H4 (cell line): ENCODE results near the gene EEF1A2. TPM values are rescaled to one million over a fixed set of nuclear protein-coding genes. Genes with fewer than 3 reads are reported as not detected.

Experiments
- DNase-seq: peaks from one replicate; pipeline ENCODE4 v3.0.0-alpha.2; 2015; ENCODE audit warnings: low spot score
- total RNA-seq: library from RNA; depleted of rRNA; stranded (reverse); fragments of >200 nt; shearing (Covaris generic); gene quantifications from 2 replicates; pipeline ENCODE4 v1.2.3, GENCODE V29; 2014

The EEF1A2 gene
- total RNA-seq, 1 experiment from 2014 or later = 181 TPM

DNA sequence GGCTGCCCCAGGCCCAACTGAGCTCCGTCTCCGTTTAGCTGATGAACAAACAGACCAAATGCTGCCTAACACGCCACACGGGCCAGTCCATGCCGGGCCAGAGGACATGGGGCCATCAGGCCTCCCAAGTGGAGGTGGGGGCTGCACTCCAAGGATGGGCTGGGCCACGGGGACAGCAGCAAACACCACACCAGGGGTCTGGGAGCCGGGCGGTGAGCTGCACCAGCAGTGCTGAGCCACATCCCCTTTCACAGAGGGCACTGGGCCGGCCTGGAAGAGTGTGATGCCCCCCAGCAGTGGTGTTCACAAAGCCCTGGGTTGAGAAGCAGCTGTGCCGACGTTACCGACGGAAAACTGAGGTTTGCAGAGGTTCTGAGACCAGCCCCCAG is 29.2 kb downstream of the EEF1A2 start:
- DNase-seq = no peak

DNA sequence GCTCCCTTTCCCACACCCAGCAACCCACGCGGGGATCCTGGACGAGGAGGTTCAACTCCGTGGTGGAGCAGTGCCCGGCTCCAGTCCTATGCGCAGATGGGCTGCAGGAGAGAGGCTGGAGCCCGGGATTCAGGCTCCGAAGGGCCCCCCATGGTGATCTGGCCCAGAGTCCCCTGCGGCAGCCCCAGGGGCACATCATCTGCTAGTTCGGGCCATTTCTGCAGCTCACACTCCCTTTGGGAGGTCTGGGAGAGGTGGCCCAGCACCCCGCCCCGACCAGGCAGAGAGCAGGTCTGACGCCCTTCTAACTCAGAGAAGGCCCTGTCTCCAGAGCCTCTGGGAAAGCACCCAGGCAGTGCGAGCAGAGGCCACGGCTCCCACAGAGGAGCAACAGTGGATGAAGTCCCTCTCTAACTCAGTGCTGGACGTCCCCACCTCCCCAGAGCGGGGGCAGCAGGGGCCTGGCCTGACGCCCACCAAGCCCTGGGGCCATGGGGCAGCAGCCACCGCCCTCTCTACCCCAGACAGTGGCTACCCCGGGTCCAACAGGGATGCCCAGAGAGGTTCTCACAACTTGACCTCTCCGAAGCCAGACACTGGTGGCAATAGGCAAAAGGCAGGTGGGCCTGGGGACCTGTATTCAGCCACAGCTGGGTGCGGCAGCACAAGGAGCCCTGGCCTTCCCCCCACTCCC is 29.7 kb downstream of the EEF1A2 start:
- DNase-seq = no peak

DNA sequence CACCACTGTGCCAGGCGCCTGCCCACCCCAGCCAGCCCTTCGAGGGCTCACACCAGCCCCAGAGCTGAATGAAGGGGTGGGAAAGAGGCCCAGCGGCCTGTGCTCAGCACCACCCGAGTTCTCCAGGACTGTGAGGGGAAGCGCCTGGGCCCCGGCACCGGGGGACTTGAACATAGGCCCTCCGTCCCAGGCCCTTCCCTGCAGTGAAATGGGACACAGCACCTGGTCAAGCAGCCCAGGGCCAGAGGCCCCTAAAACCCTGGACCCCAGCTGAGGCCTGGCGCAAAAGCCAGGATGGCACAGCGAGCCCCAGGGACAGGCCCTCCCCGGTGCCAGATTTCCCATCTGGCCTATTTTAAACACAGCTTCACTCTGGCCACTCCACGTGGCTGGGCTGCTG is 30.5 kb downstream of the EEF1A2 start:
- DNase-seq = no peak

DNA sequence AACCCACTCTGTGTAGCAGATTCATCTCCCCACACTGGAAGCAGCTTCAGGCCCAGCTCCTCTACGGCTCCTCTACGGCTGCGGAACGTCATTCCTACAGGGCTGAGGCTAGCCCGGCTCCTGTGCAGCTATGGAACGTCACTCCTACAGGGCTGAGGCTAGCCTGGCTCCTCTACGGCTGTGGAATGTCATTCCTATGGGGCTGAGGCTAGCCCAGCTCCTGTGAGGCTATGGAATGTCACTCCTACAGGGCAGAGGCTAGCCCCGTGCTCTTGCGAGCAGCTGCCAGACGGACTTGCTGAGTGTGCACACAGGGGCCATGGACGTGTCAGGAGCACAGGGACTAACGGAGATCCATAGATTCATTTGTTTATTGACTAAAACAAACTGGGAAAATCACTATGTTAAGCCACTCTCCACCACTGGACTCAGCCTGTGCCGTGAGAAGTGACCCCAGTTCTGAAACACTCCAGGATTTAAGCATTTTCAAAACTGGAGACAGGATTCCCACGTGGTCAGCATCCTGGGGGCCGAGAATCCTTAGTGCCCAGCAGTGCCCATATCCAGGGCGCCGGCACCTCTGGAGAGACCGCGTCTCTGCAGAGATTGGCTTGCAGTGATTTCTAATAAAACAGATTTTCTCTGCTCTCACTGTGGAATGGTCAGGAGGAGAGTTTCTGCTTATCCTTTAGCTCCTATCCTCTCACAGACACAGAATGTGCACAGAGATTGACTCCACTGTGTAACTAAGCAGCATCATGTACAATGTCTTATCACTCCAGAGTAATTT is 31.4 kb downstream of the EEF1A2 start:
- no peak for DNase-seq

DNA sequence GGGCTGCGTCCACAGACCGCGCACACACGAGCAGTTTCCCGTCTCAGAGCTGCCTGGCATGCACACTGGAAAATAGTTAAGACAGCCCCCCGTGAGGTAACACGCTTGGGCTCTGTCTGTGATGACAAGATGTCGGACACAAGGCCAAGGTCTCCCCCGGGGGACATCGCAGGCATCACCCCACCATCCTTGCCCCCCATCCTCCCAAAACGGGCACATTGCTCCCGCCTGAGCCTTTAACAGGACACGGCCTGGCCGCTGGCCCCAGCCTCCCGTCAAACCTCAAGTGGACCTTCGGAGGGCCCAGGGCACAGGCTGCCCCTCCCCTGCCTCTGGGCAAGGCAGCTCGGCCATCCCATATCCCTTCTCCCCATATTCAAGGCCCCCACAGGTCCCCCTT is 32.0 kb downstream of the EEF1A2 start:
- no peak for DNase-seq

DNA sequence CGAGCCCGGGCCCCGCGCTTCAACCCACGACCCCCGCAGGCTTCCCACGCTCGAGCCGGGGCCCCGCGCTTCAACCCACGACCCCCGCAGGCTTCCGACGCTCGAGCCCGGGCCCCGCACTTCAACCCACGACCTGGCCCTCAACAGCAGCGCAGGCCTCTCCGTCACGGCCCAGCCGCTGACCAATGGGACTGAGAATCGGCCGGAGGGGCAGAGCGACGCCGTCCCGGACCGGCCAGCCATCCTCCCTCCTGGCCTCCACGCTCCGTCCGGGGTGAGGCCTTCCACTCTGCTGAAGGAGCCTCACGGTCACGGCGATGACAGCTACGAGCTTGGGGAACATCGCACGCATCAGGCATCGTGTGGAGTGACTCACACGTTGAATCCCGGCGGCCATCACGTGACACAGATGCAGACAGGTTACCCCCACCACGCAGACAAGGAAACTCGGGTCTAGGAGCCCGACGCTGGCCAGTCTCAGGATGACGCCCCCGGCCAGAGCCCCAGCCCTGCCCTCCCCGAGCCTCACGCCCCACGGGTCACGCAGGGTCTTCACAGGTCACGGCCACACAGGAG is 32.5 kb downstream of the EEF1A2 start:
- no peak for DNase-seq

DNA sequence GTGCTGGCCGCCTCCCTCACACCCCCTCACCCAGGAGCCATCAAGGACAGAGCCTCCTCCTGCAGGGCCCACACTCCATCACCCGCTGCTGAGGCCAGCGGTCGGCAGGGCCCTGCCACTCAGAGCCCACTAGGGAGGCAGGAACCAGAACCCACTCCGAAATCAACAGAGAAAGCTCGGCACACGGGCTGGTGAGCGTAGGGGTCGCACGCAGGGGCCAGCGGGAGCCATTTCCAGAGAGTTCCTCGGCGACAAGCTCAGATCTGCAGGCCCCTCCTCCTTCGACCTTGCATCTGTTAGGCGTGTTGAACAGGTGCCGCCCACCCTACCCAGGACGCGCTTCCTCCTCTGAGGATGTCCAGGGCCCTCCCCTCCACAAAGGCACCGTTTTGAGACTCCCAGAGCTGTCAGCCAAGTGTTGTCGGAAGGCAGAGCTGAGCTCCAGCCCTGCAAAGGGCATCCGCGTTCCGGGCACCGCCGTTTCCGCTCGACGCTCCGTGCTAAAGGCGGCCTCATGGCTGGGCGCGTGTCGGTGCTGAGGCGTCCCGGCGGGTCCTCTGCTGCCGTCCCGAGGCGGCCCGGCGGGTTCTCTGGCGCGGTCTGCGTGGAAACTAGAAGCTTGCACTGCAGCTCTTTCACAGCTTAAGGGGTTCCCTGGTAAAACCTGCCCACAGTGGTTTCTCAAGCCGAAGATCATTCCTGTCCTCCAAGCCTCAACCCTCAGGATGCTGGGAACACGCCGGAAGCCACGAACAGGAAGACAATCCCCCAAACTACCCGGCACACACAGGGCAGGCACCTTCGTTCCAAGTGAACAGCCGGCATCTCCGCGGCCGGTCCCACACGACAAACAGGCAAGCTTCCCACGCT is 33.3 kb downstream of the EEF1A2 start:
- no peak for DNase-seq

DNA sequence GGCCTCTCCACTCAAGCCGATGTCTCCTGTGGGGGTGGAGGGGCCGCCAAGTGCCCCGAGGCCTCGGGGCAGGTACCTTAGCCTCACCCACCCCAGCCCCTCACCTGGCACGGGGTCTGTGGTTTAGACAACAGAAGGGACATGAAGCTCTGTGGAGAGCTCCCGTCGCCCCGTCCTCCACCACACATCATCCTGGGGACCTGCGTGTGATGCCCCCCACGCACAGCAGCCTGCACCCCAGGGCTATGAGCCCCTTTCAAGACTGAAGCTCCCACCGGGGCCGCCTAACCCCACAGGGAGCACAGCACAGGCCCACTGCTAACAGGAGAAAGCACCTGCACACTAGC is 34.6 kb downstream of the EEF1A2 start:
- no peak for DNase-seq

DNA sequence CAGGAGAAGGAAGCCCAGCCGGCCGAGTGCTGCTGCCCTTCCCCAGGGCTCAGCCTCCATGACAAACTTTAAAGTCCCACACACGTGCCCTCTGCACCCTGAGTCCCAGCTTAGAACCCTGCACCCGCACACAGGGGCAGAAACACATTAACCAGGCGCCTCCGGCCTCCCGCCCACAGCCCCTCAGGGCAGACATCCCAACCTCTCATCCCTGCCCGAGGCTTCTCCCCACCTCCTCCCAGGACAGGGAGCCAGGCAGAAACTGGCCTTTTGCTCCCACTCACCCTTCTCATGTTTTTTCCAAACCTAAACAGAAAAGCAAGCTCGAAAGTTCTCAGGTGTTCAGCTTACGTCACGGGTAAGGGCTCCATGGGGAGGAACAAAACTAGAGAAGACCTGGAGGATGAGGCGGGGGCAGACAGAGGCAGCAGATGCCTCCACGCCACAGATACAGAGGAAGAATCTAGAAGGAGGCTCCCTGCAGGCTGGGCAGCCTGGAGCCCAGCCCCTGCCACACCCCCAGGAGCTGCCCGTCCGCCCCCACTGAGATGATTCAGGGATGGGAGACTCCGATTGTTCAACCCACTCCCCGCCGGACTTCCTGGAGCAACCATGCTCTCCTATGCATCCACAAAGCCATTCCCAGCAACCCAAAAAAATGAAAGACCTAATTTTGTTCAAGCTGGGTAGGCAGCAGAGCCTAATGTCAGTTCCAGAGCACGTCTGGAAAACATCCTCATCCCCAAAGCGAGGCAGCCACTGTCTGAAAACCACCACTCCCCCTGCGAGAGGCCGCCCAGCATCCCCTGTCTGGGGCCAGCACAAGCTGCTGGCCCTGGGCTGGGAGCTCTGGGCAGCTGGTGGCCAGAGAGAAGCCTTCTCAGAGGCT is 35.2 kb downstream of the EEF1A2 start:
- DNase-seq = no peak

DNA sequence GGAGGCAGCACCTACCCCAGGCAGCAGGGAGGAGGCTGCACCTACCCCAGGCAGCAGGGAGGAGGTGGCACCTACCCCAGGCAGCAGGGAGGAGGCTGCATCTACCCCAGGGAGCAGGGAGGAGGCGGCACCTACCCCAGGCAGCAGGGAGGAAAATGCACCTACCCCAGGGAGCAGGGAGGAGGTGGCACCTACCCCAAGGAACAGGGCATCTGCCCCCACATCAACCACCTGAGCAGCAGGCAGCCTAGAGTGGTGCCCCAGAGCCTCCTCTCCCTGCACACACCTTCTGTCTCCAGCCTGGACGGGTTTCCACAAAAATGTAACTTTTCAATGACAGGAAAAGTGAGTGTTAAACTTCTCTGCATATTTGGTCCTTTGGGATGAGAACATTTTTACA is 36.6 kb downstream of the EEF1A2 start:
- no peak for DNase-seq

DNA sequence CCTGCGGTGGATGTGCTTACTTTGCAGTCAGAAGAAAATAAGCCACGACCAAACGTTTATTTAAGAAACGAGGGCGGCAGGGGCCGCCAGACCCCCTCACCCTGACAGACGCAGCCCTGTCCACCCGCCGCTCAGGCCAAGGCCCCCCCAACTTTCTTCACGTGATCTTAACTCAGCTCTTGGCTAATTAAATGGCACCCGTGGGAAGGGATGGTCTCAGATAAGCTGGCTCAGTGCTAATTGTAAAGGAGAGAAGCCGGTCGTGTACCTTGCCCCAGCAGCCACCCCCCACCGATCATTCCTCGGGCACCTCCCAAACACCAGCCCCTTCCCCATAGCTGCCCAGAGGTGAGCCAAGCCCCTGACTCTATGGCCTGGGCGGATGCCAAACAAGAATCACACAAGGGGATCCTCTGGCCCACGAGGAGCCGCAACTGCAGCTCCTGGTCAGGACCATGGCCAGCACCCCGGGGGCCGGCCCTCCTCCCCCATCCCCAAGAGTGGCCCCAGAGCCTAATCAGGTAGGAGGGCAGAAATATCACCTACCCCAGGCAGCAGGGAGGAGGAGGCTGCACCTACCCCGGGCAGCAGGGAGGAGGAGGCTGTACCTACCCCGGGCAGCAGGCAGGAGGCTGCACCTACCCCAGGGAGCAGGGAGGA is 37.6 kb downstream of the EEF1A2 start:
- no peak for DNase-seq

DNA sequence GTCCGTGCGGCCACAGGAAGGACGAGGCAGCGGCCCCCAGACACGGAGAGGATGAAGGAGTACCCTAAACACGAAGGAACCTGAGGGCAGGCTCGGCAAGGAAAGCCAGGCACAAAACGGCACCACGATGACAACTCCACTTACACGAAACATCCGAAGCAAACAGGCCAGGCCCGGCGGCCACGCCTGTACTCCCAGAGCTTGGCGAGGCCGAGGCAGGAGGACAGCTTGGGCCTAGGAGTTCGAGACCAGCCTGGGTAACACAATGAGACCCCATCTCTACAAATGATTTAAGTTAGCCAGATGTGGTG is 39.9 kb downstream of the EEF1A2 start:
- no peak for DNase-seq

DNA sequence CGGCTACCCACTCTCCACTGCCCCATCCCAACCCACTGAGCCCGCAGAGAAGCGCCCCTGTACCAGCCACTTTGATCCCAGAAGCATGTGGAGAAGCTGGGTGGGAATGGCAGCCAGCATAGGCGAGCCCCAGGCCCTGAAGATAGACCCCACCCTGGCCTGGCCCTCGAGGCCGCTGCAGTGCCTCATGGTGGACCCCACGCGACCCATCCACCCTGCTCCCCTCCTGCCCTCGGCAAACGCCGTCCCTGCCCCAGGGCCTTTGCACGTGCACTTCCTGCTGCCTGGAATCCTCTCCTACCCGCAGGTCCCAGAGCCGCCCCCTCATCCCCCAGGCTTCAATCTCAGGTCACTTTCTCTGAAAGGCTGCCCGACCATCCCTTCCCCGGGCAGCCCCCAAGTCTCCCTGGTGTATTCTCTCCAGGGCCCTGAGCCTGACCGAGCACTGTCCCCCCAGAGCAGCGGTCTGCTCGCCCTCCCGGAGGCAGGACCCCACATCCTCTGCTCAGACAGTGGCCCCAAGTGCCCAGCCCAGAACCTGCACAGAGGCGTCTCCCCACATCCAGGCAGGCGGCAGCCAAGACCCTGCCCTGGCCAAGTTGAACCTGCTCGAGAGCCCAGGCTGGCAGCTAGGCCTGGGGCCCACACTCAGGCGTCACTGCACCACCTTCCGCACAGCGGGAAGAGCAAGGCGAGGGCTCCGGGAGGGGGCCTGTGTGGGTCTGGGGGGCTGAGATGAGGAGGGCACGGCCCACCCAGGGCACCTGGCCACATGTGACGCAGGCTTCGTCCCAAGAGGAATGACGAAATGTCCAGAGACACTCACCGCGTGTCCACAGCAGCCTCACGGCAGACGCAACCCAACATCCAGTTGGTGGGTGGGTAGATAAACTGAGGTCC is 40.5 kb downstream of the EEF1A2 start:
- DNase-seq = no peak

DNA sequence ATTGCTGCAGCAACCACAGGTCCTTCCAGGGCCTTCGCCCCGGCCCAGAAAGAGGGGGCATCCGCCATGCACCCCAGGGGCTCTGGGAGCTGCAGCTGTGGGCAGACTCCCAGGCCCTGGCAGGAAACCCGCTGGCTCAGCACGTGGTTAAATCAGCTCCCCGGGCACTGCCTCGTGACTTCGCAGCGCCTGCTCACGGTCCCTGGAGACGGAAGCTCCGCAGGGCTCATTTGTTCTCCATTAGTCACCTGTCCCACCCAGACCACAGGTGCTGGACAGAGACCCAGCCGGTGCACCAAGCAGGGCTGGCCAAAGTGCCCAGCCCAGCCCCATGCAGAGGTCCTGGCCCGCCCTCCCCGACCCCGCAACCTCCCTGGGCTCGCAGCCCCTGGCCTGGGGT is 41.1 kb downstream of the EEF1A2 start:
- peak; percentile 54 for DNase-seq

DNA sequence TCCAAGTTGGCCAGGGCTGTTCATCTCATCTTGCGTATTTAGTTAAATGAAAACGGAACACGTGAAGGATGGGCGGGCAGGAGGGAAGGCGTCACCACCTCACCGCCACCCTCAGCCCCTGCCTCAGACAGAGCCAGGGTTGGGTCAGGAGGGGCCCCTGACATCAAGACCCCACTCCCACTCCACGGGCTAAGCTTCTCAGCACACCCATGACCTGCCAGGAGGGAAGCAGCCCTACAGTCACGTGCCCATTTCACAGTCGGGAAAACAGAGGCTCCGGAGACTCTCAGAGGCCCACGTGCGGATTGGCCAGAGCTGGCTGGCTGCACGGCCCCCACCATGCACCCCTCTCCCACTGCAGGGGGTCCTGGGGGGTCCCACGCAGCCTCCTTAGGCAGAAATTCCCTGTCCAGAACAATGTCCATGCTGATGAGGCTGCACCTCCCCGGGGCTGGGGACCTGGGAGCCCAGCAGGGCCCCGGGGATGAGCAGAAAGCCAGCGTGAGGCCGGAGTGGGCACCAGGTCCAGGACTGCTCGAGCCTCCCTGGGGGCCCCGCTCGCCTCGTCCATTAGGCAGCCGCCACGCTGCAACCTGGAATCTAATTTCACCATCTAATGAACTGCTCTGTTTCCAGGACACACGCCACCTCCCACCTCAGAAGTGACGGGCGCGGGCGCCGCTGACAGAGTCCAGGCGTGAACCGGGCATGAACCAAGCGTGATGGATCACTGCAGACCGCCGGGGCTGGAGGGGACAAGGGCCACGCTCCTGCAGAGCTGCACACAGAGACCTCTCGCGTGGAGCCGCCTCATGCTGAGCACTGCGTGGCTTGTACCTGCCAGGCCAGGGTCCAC is 42.2 kb downstream of the EEF1A2 start:
- no peak for DNase-seq

DNA sequence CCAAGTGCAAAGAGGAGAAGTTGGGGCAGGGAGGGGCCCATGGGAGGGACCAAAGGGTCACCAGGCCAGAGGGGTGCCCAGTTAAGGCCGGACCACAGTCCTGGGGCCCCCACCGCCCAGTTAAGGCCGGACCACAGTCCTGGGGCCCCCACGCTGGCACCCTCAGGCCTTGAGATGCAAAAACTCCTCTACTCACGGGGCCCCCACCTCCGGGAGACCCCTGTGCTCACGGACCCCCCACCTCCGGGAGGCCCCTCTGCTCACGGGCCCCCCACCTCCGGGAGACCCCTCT is 43.4 kb downstream of the EEF1A2 start:
- DNase-seq = no peak

DNA sequence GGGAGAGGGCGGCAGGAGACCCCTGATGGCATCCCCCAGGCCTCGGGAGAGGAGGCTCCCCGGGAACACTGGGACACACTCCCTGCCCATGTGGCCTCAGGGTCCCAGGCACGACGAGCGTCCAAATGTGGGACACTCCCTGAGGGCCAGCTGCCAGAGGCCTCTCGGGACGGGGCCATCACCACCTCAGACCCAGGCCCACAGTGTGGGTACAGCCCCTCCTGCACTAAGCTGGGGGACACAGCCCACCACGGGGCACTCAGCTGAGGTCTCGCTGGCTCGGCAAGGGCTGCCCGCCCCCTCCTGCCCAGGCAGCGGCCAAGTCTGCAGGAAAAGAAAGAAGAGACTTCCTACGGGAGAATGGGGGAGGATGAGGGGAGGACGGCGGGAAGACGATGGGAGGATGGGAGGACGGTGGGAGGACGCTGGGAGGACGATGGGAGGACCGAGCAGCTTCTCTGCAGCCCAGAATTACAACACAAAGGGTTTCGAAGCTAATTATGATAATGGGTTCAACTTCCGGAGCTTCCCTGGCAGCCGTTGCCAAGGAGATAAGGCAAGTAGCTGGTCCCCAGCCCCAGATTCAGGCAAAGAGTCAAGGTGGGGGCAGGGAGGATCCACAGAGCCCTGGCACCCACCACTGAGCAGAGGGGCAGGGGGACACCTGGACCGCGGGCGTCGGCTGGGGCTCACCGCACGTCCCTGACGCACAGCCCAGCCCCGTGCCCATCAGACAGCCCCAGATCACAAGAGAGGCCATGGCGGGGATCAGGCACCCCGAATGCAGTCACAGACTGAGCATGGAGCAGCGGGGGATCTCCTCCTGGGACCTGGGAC is 43.9 kb downstream of the EEF1A2 start:
- DNase-seq = no peak

DNA sequence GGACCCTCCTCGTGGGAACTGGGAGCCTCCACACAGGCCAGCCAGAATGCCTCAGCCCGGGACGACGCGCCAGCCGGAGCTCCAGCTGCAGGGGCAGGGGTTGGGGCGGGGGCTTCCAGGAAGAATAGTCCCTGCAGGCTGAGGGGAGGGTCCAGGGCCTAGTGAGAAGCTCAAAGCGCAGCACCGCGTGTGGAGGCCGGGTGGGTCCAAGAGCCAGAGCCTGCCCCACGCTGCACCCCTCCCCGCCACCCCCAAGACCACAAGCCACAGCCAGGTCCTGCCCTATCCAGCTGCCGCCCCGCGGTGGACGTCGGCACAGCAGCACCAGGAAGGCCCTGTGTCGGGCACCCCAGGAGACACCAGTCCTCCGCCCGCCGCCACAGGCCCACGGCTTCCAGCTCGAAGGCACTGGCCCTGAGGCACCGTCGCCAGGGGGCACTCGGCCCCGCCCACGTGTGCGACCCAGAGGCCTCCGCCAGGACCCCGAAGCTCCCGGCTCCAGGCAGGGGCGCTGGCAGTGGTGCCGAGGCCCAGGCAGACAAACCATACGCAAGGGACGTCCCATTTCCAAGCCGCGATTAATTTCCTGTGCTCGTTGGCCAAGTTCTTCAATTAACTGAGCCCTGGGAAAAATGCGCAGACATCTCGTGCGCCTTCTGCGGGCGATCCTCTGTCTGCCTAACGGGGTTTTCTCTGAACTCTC is 45.9 kb downstream of the EEF1A2 start:
- DNase-seq = no peak
